OCI-LY3 (cell line): ENCODE data around the gene SIRPB1.

Experiments
- H2AFZ ChIP-seq: fragments of 200-600, 300-600 bp; shearing (Covaris generic); 2 replicates; pipeline ENCODE4 v1.6.0; 2014; ENCODE audit warnings: antibody characterized with exemption, low read depth, low read length
- H3K27ac ChIP-seq: fragments of 200-600, 300-600 bp; sonication (generic); 2 replicates; pipeline ENCODE4 v1.5.1; 2014; ENCODE audit warnings: mild to moderate bottlenecking, low read length, moderate library complexity, mixed read lengths
- H3K27me3 ChIP-seq: fragments of 200-600, 300-600 bp; sonication (generic); 2 replicates; pipeline ENCODE4 v1.6.1; 2014; ENCODE audit warnings: low read depth, low read length, mixed read lengths
- H3K36me3 ChIP-seq: fragments of 200-600, 300-600 bp; sonication (generic); replicated peaks from 2 replicates; pipeline ENCODE3; 2014; ENCODE audit warnings: low read depth, low read length, mixed read lengths
- H3K4me1 ChIP-seq: fragments of 300-600, 200-600 bp; sonication (generic); 2 replicates; pipeline ENCODE4 v1.6.1; 2014; ENCODE audit warnings: low read length, mixed read lengths
- H3K4me2 ChIP-seq: fragments of 200-600, 300-600 bp; sonication (generic); 2 replicates; pipeline ENCODE4 v1.6.1; 2014; ENCODE audit warnings: low read length, mixed read lengths
- H3K4me3 ChIP-seq: fragments of 300-600, 200-600 bp; sonication (generic); 2 replicates; pipeline ENCODE4 v1.5.1; 2014; ENCODE audit warnings: antibody characterized with exemption, mild to moderate bottlenecking, low read length, moderate library complexity
- H3K79me2 ChIP-seq: fragments of 300-600, 200-600 bp; shearing (Covaris generic); 2 replicates; pipeline ENCODE4 v1.6.1; 2014; ENCODE audit warnings: mild to moderate bottlenecking, low read length, mixed read lengths
- H3K9ac ChIP-seq: fragments of 300-600, 200-600 bp; shearing (Covaris generic); 2 replicates; pipeline ENCODE4 v1.6.0; 2014; ENCODE audit warnings: mild to moderate bottlenecking, low read length, moderate library complexity
- H3K9me3 ChIP-seq: fragments of 200-600, 300-600 bp; shearing (Covaris generic); 2 replicates; pipeline ENCODE4 v1.6.1; 2014; ENCODE audit warnings: low read length, mixed read lengths; ENCODE audit not compliant: insufficient read depth
- H4K20me1 ChIP-seq: fragments of 200-600, 300-600 bp; sonication (generic); 2 replicates; pipeline ENCODE4 v1.6.1; 2016; ENCODE audit warnings: low read length, mixed read lengths; ENCODE audit not compliant: insufficient read depth
- EZH2phosphoT487 ChIP-seq: fragments of 200-600 bp; shearing (Covaris generic); IDR thresholded peaks from 2 replicates; pipeline ENCODE4 v1.6.1; 2018; ENCODE audit warnings: antibody characterized with exemption, mixed run types, low read depth
- TF ChIP-seq, protein P1 (sequence below): fragments of 200-600, 300-600 bp; sonication (generic); IDR thresholded peaks from 2 replicates; pipeline ENCODE4 v1.5.1; 2014; ENCODE audit warnings: antibody characterized with exemption, low read length, low read depth

The SIRPB1 gene

DNA sequence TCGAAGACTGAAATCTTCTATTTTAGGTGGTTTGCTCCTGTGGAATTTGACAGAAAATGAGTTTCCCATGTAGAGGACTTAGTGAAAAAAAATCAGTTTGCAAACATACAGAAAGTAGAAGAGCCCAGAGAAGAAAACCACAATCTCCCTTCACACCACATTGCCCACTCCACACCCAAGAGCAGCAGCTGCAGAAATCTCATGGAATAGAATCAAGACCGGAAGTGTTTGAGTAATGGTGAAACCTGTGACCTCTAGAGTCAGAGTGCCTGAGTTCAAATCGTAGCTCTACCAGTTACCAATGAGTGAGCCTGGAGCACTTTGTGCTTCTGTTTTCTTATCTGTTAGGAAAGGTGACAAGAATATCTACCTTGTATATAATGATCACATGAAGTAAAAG, 33.2 kb upstream of the SIRPB1 start:
- Histone ChIP-seq H3K27ac (no peak overlapping the region), H3K36me3 (no peaks in the 10 kb centered on the region), H3K9ac (no peak overlapping the region), H2AFZ (no peak overlapping the region), H4K20me1 (no peaks in the 10 kb centered on the region), H3K27me3 (peaks cover 32% of the 10 kb centered on the region), H3K4me3 (no peak overlapping the region), H3K9me3 (no peaks in the 10 kb centered on the region), H3K4me1 (peaks cover 3% of the 10 kb centered on the region; the same call in 1 of the 2 replicates), H3K79me2 (no peaks in the 10 kb centered on the region), H3K4me2 (no peak overlapping the region)
- TF ChIP-seq, protein P1, sequence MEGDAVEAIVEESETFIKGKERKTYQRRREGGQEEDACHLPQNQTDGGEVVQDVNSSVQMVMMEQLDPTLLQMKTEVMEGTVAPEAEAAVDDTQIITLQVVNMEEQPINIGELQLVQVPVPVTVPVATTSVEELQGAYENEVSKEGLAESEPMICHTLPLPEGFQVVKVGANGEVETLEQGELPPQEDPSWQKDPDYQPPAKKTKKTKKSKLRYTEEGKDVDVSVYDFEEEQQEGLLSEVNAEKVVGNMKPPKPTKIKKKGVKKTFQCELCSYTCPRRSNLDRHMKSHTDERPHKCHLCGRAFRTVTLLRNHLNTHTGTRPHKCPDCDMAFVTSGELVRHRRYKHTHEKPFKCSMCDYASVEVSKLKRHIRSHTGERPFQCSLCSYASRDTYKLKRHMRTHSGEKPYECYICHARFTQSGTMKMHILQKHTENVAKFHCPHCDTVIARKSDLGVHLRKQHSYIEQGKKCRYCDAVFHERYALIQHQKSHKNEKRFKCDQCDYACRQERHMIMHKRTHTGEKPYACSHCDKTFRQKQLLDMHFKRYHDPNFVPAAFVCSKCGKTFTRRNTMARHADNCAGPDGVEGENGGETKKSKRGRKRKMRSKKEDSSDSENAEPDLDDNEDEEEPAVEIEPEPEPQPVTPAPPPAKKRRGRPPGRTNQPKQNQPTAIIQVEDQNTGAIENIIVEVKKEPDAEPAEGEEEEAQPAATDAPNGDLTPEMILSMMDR, result no peak
- TF ChIP-seq EZH2phosphoT487, result no peak

DNA sequence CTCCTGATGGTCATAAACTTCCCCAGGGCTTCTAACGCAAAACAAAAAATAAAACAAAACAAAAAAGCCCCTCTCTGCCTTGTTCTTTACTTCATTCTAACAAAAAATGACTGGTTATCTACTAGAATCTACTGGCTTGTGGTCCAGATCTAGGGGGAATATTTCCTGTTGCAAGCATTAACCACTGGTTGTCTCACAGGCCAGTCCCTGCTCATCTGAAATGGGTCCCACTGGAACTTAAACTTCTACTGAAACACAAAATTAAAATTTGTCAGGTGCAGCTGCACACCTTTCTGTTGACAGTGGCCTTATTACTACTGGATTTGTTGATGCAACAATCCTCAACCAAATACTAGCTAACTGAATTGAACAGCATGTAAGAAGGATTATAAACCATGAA, 32.3 kb upstream of the SIRPB1 start:
- peaks cover 29% of the 10 kb centered on the region for H3K27me3 ChIP-seq
- H3K4me2 ChIP-seq, result no peak overlapping the region
- H3K27ac ChIP-seq, result no peak overlapping the region
- no peak overlapping the region for H3K4me3 ChIP-seq
- TF ChIP-seq, protein P1, result no peak
- TF ChIP-seq EZH2phosphoT487, result no peak
- no peaks in the 10 kb centered on the region for H3K36me3 ChIP-seq
- H3K79me2 ChIP-seq, result no peaks in the 10 kb centered on the region
- no peak overlapping the region for H3K9ac ChIP-seq
- no peaks in the 10 kb centered on the region for H4K20me1 ChIP-seq
- H3K4me1 ChIP-seq, result peaks cover 3% of the 10 kb centered on the region; the same call in 1 of the 2 replicates
- H2AFZ ChIP-seq, result no peak overlapping the region
- no peaks in the 10 kb centered on the region for H3K9me3 ChIP-seq

DNA sequence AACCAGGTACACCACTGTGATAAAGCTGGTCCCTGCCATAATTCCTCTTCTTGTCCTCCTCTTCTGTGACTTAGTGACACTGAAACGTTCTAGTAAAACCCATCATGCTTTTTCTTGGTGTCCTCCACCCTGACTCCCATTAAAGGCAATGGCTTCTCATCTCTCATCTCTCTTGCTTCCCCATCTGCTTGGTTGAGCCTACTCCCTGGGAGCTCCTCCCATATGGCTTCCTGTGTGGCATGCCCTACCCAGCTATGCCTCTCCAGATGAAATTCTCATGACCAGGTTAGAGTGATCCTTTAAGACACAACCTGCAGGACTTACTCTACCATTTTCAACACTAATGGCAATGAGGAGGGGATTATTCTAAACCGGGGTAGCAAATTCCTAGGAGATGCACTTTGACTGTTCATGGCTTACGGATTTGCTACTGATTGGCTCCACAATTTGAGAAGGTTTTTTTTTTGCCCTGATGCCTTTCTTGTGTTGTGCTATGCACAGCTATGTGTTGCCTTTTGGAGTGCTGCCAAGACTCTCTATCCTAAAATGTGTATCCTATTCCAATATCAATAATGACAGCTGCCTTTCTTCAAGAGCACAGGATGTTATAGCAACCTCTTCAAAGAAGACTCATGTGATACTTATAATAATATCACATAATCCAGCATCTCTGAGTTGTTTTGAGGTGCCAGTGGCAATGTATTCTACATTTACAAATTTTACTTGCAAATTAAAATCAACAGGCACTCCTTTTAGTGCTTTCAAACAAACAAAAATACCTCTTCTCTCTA, 31.7 kb upstream of the SIRPB1 start:
- Histone ChIP-seq H3K9me3 (no peaks in the 10 kb centered on the region), H4K20me1 (no peaks in the 10 kb centered on the region), H3K79me2 (no peaks in the 10 kb centered on the region), H3K4me2 (no peak overlapping the region), H3K4me1 (peaks cover 3% of the 10 kb centered on the region; the same call in 1 of the 2 replicates), H3K27me3 (peaks cover 26% of the 10 kb centered on the region), H3K36me3 (no peaks in the 10 kb centered on the region), H3K4me3 (no peak overlapping the region), H2AFZ (no peak overlapping the region), H3K9ac (no peak overlapping the region), H3K27ac (no peak overlapping the region)
- TF ChIP-seq EZH2phosphoT487, result no peak
- TF ChIP-seq, protein P1, result no peak

- Histone ChIP-seq H3K4me1 (peaks cover 2% of the 10 kb centered on the region; the same call in 1 of the 2 replicates), H3K27ac (no peak overlapping the region), H3K27me3 (peaks cover 23% of the 10 kb centered on the region), H3K9ac (no peak overlapping the region), H4K20me1 (no peaks in the 10 kb centered on the region), H3K79me2 (no peaks in the 10 kb centered on the region), H3K9me3 (no peaks in the 10 kb centered on the region), H3K36me3 (no peaks in the 10 kb centered on the region), H3K4me2 (no peak overlapping the region), H3K4me3 (no peak overlapping the region), H2AFZ (no peak overlapping the region)
- TF ChIP-seq, protein P1, result no peak
- TF ChIP-seq EZH2phosphoT487, result no peak
Observed at GRCh38 chr20:1648101-1648500, 28.3 kb upstream of the SIRPB1 start.
